HG02981 (cell line): ENCODE measurements around the gene P2RY2.
"Not testable (repeated sequence)": the region's sequence is repeated elsewhere in the genome, so short reads cannot be mapped to it uniquely, and the experiment has no call there.

Experiments
- ATAC-seq: cut with Tn5 transposase; IDR thresholded peaks from one replicate; pipeline ENCODE4 v1.9.1; 2021; ENCODE audit warnings: mild to moderate bottlenecking, moderate library complexity; ENCODE audit not compliant: unreplicated experiment

The P2RY2 gene

GRCh38 chr11:73265278-73265810 is 47.3 kb downstream of the P2RY2 start:
- ATAC-seq: no peak

GRCh38 chr11:73265853-73266645 is 48.0 kb downstream of the P2RY2 start:
- ATAC-seq: no peak

- no peak for ATAC-seq
Observed at GRCh38 chr11:73266646-73267020, 48.6 kb downstream of the P2RY2 start.

GRCh38 chr11:73267122-73267846 is 49.2 kb downstream of the P2RY2 start:
- no peak for ATAC-seq

- ATAC-seq: no peak
Observed at GRCh38 chr11:73267906-73268540, 49.9 kb downstream of the P2RY2 start.

GRCh38 chr11:73268671-73269271 is 50.7 kb downstream of the P2RY2 start:
- ATAC-seq: no peak

GRCh38 chr11:73269459-73270015 is 51.5 kb downstream of the P2RY2 start:
- no peak for ATAC-seq

GRCh38 chr11:73270016-73270854 is 52.2 kb downstream of the P2RY2 start:
- no peak for ATAC-seq

GRCh38 chr11:73270855-73271477 is 52.9 kb downstream of the P2RY2 start:
- no peak for ATAC-seq

- ATAC-seq: not testable (repeated sequence)
Observed at GRCh38 chr11:73271478-73271865, 53.4 kb downstream of the P2RY2 start.

GRCh38 chr11:73271936-73272679 is 54.0 kb downstream of the P2RY2 start, which contains the start of gene P2RY6:
Gene P2RY6 (plus strand): TSS chr11:73272338. CDS start chr11:73296519, 24,181 bp downstream.
- no peak for ATAC-seq

GRCh38 chr11:73272680-73273038 is 54.6 kb downstream of the P2RY2 start:
- no peak for ATAC-seq

- ATAC-seq: no peak
Observed at GRCh38 chr11:73273222-73273895, 55.3 kb downstream of the P2RY2 start.

- ATAC-seq: not testable (repeated sequence)
Observed at GRCh38 chr11:73274191-73274590, 56.1 kb downstream of the P2RY2 start.

- no peak for ATAC-seq
Observed at GRCh38 chr11:73274722-73275380, 56.8 kb downstream of the P2RY2 start.

GRCh38 chr11:73275381-73275750 is 57.3 kb downstream of the P2RY2 start:
- ATAC-seq: no peak

- no peak for ATAC-seq
Observed at GRCh38 chr11:73277467-73277866, 59.4 kb downstream of the P2RY2 start.

GRCh38 chr11:73280626-73281025 is 62.5 kb downstream of the P2RY2 start:
- no peak for ATAC-seq
